H9 (cell line): Measurements from ENCODE around the gene SLC37A2. TPM values are rescaled to one million over a fixed set of nuclear protein-coding genes. Genes with fewer than 3 reads are reported as not detected.

Experiments used
- DNase-seq: peaks from one replicate; pipeline ENCODE4 v3.0.0-alpha.2; 2017
- H2AFZ ChIP-seq: one replicate; pipeline ENCODE4 v1.6.1; 2013; ENCODE audit warnings: mild to moderate bottlenecking, low read length, control low read depth, moderate library complexity
- H2AK5ac ChIP-seq: 2 replicates; pipeline ENCODE4 v1.6.1; 2013; ENCODE audit warnings: low read length, control low read depth, mixed read lengths; ENCODE audit not compliant: insufficient read length
- H2BK120ac ChIP-seq: one replicate; pipeline ENCODE4 v1.6.1; 2013; ENCODE audit warnings: low read depth, mild to moderate bottlenecking, low read length, control low read depth, inconsistent platforms; ENCODE audit not compliant: poor library complexity, severe bottlenecking
- H2BK12ac ChIP-seq: 2 replicates; pipeline ENCODE4 v1.6.1; 2013; ENCODE audit warnings: low read length, control low read depth, mixed read lengths, low read depth; ENCODE audit not compliant: insufficient read length
- H2BK15ac ChIP-seq: 2 replicates; pipeline ENCODE4 v1.6.1; 2013; ENCODE audit warnings: low read depth, low read length, control low read depth
- H2BK20ac ChIP-seq: one replicate; pipeline ENCODE4 v1.6.1; 2013; ENCODE audit warnings: low read depth, mild to moderate bottlenecking, low read length, control low read depth, inconsistent platforms; ENCODE audit not compliant: poor library complexity, severe bottlenecking
- H2BK5ac ChIP-seq: 2 replicates; pipeline ENCODE4 v1.6.1; 2013; ENCODE audit warnings: low read length, control low read depth, mixed read lengths; ENCODE audit not compliant: insufficient read length
- H3K14ac ChIP-seq: 2 replicates; pipeline ENCODE4 v1.6.1; 2013; ENCODE audit warnings: low read length, control low read depth; ENCODE audit not compliant: insufficient read depth
- H3K18ac ChIP-seq: 2 replicates; pipeline ENCODE4 v1.6.1; 2013; ENCODE audit warnings: low read depth, mild to moderate bottlenecking, mixed read lengths, low read length, control low read depth; ENCODE audit not compliant: insufficient read length
- H3K23ac ChIP-seq: 2 replicates; pipeline ENCODE4 v1.6.1; 2013; ENCODE audit warnings: low read length, control low read depth, mixed read lengths, low read depth; ENCODE audit not compliant: insufficient read length
- H3K23me2 ChIP-seq: 2 replicates; pipeline ENCODE4 v1.6.1; 2013; ENCODE audit warnings: low read depth, mild to moderate bottlenecking, mixed read lengths, low read length, control low read depth; ENCODE audit not compliant: insufficient read length, poor library complexity, severe bottlenecking
- H3K27ac ChIP-seq: 2 replicates; pipeline ENCODE4 v1.5.1; 2013; ENCODE audit warnings: low read length, control low read depth, mixed read lengths, low read depth; ENCODE audit not compliant: insufficient read length
- H3K27me3 ChIP-seq: 2 replicates; pipeline ENCODE4 v1.6.1; 2013; ENCODE audit warnings: low read length, control low read depth, inconsistent platforms; ENCODE audit not compliant: insufficient read depth
- H3K4ac ChIP-seq: 2 replicates; pipeline ENCODE4 v1.6.1; 2013; ENCODE audit warnings: low read depth, mild to moderate bottlenecking, control low read depth, inconsistent platforms, low read length, moderate library complexity
- H3K4me1 ChIP-seq: 2 replicates; pipeline ENCODE4 v1.6.1; 2013; ENCODE audit warnings: low read length, control low read depth, inconsistent platforms; ENCODE audit not compliant: insufficient read depth
- H3K4me2 ChIP-seq: 2 replicates; pipeline ENCODE4 v1.6.1; 2013; ENCODE audit warnings: low read length, control low read depth, mixed read lengths; ENCODE audit not compliant: insufficient read length, insufficient read depth
- H3K56ac ChIP-seq: 2 replicates; pipeline ENCODE4 v1.6.1; 2013; ENCODE audit warnings: low read depth, mild to moderate bottlenecking, mixed read lengths, low read length, control low read depth; ENCODE audit not compliant: insufficient read length
- H3K79me1 ChIP-seq: 2 replicates; pipeline ENCODE4 v1.6.1; 2013; ENCODE audit warnings: low read depth, mild to moderate bottlenecking, moderate library complexity, low read length, control low read depth, inconsistent platforms; ENCODE audit not compliant: insufficient read depth, poor library complexity, severe bottlenecking
- H3K79me2 ChIP-seq: 2 replicates; pipeline ENCODE4 v1.6.1; 2013; ENCODE audit warnings: low read length, control low read depth, inconsistent platforms; ENCODE audit not compliant: insufficient read depth
- H3K9ac ChIP-seq: 2 replicates; pipeline ENCODE4 v1.6.1; 2013; ENCODE audit warnings: low read length, control low read depth, mixed read lengths; ENCODE audit not compliant: insufficient read length; ENCODE audit errors: extremely low read depth
- H3K9me3 ChIP-seq: one replicate; pipeline ENCODE4 v1.6.1; 2013; ENCODE audit warnings: low read depth, low read length, inconsistent platforms; ENCODE audit not compliant: control insufficient read depth
- H3T11ph ChIP-seq: one replicate; pipeline ENCODE4 v1.6.1; 2013; ENCODE audit warnings: mild to moderate bottlenecking, low read length, control low read depth, inconsistent platforms
- H4K20me1 ChIP-seq: one replicate; pipeline ENCODE4 v1.6.1; 2013; ENCODE audit not compliant: control insufficient read depth, insufficient read length, insufficient read depth
- H4K5ac ChIP-seq: 2 replicates; pipeline ENCODE4 v1.6.1; 2013; ENCODE audit warnings: low read depth, mild to moderate bottlenecking, mixed read lengths, low read length, control low read depth; ENCODE audit not compliant: insufficient read length
- H4K8ac ChIP-seq: replicated peaks from 2 replicates; pipeline ENCODE4 v1.6.1; 2013; ENCODE audit warnings: low read length, control low read depth, mixed read lengths, low read depth; ENCODE audit not compliant: insufficient read length
- H4K91ac ChIP-seq: 2 replicates; pipeline ENCODE4 v1.6.1; 2013; ENCODE audit warnings: low read depth, mild to moderate bottlenecking, moderate library complexity, mixed read lengths, low read length, control low read depth; ENCODE audit not compliant: insufficient read length
- H3K27ac Mint-ChIP-seq, 3 experiments: 2 replicates in 2 of 3; 3 replicates in 1 of 3; pipeline ENCODE4 v1.8.0; 2020 to 2021; ENCODE audit warnings: mixed read lengths in 3 of 3, mild to moderate bottlenecking in 1 of 3, moderate library complexity in 1 of 3
- H3K27me3 Mint-ChIP-seq: 2 replicates; pipeline ENCODE4 v1.8.0; 2021; ENCODE audit warnings: low read depth, mild to moderate bottlenecking, moderate library complexity, mixed read lengths
- H3K36me3 Mint-ChIP-seq, 3 experiments: 2 replicates in 2 of 3; 3 replicates in 1 of 3; pipeline ENCODE4 v1.8.0; 2020 to 2021; ENCODE audit warnings: low read depth in 3 of 3, mixed read lengths in 3 of 3; ENCODE audit not compliant: insufficient read depth in 1 of 3
- H3K4me1 Mint-ChIP-seq, 2 experiments: 2 replicates each; pipeline ENCODE4 v1.8.0; 2020; ENCODE audit warnings: mixed read lengths in 2 of 2
- H3K4me3 Mint-ChIP-seq, 2 experiments: 2 replicates in 1 of 2; 3 replicates in 1 of 2; pipeline ENCODE4 v1.8.0; 2020 to 2021; ENCODE audit warnings: mild to moderate bottlenecking in 2 of 2, mixed read lengths in 2 of 2, moderate library complexity in 1 of 2
- H3K9me3 Mint-ChIP-seq, 2 experiments: 2 replicates in 1 of 2; 3 replicates in 1 of 2; pipeline ENCODE4 v1.8.0; 2020; ENCODE audit warnings: mild to moderate bottlenecking in 2 of 2, mixed read lengths in 2 of 2, moderate library complexity in 1 of 2
- WGBS: extraction: QIAGEN DNeasy Blood & Tissue Kit; methylation state at CpG from one replicate; pipeline ENCODE4 v1.1.7; 2013; ENCODE audit warnings: missing lambda C conversion rate, low lambda C conversion rate, mixed read lengths; ENCODE audit not compliant: insufficient read length; ENCODE audit errors: extremely low coverage; 5-methylcytosine and 5-hydroxymethylcytosine counted together
- total RNA-seq: library from RNA; stranded (reverse); gene quantifications from 2 replicates; pipeline ENCODE4 v1.2.1, GENCODE V29; 2021
- TF ChIP-seq, protein P1 (sequence below): fragments of 200-600 bp; sonication (generic); conservative IDR thresholded peaks from 3 replicates; pipeline ENCODE4 v1.8.0; 2021; ENCODE audit warnings: antibody characterized with exemption, mild to moderate bottlenecking

Gene SLC37A2
- total RNA-seq, 1 experiment from 2014 or later = 1.2 TPM

DNA sequence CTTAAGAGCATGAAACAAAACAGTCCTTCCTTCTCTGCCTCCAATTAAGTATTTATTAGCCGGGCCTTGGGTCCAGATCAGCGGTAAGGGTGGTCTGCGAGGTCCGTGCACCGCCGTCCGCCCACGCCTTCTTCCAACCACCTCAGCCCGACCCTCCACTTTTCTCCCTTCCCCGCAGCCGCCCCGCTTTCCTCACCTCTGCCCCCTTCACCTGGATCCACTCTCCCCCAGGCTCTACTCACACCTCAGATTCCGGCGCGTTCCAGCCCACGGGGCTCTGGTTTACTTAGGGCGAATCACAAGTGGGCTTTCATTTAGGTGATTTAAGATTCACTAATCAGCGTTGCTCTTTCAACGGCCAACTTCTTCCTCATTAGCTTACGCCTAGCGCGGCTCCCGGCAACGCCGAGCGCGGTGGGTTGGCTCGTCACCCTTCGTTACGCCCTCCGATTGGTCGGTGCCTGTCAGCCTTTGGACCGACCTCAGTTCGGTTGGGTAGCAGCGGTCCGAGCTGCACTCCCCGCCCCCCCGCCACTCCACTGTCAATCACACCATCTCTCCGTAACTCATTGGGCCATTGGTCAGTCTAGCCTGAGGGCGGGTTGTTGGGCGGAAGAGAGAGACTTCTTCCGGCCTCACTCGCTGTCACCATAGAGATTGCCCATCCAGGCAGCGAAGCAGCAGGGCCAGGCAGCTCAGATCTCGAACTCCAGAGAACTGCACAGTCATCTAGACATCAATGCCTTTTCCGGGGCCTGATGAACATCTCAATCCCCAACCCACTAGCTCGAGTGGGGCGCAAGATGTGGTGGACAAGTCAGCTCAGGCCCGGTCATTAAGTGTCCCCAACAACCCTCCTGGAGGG is 48.5 kb downstream of the SLC37A2 start, which contains the start of gene TMEM218:
Gene TMEM218 (minus strand): TSS at position 284 of the 865 bp plus-strand sequence. CDS start 9,385 bp downstream, outside the sequence.
- H3K9me3 Mint-ChIP-seq = peaks cover 8 to 9% of the 10 kb centered on the region in 2 experiments
- H2AK5ac ChIP-seq = no peak within 1 kb of the TSS
- no peaks in the 10 kb centered on the region for H3K79me1 ChIP-seq
- H3K23me2 ChIP-seq = peaks cover 3% of the 10 kb centered on the region
- H2BK12ac ChIP-seq = no peak within 1 kb of the TSS
- H3K56ac ChIP-seq = no peak within 1 kb of the TSS
- no peak within 1 kb of the TSS for H2BK120ac ChIP-seq
- H3K4ac ChIP-seq = no peak within 1 kb of the TSS
- no peaks in the 10 kb centered on the region for H4K20me1 ChIP-seq
- peak within 1 kb of the TSS; percentile 93 to 98 (median 95) for H3K27ac Mint-ChIP-seq
- DNase-seq = peak; percentile 100
- H3K4me3 Mint-ChIP-seq = peak within 1 kb of the TSS; percentile 90 to 100
- no peak within 1 kb of the TSS for H3K23ac ChIP-seq
- no peak within 1 kb of the TSS for H4K91ac ChIP-seq
- TF ChIP-seq, protein P1, sequence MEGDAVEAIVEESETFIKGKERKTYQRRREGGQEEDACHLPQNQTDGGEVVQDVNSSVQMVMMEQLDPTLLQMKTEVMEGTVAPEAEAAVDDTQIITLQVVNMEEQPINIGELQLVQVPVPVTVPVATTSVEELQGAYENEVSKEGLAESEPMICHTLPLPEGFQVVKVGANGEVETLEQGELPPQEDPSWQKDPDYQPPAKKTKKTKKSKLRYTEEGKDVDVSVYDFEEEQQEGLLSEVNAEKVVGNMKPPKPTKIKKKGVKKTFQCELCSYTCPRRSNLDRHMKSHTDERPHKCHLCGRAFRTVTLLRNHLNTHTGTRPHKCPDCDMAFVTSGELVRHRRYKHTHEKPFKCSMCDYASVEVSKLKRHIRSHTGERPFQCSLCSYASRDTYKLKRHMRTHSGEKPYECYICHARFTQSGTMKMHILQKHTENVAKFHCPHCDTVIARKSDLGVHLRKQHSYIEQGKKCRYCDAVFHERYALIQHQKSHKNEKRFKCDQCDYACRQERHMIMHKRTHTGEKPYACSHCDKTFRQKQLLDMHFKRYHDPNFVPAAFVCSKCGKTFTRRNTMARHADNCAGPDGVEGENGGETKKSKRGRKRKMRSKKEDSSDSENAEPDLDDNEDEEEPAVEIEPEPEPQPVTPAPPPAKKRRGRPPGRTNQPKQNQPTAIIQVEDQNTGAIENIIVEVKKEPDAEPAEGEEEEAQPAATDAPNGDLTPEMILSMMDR = no peak
- H3K9me3 ChIP-seq = no peaks in the 10 kb centered on the region
- H3K4me2 ChIP-seq = peak within 1 kb of the TSS; percentile 81
- peaks cover 8 to 25% (median 9%) of the 10 kb centered on the region in 3 experiments for H3K36me3 Mint-ChIP-seq
- peak within 1 kb of the TSS; percentile 76 for H3K9ac ChIP-seq
- H3K18ac ChIP-seq = no peak within 1 kb of the TSS
- no peaks in the 10 kb centered on the region for H3K27me3 ChIP-seq
- no peak within 1 kb of the TSS for H2AFZ ChIP-seq
- no peak within 1 kb of the TSS for H2BK20ac ChIP-seq
- H4K8ac ChIP-seq = no peak within 1 kb of the TSS
- peak within 1 kb of the TSS; percentile 47; the same call in 1 of the 2 replicates for H3K14ac ChIP-seq
- H4K5ac ChIP-seq = no peak within 1 kb of the TSS
- H3K4me1 ChIP-seq = no peaks in the 10 kb centered on the region
- peaks cover 12% of the 10 kb centered on the region for H3K27me3 Mint-ChIP-seq
- no peak within 1 kb of the TSS for H3K27ac ChIP-seq
- H3K79me2 ChIP-seq = no peaks in the 10 kb centered on the region
- H2BK5ac ChIP-seq = no peak within 1 kb of the TSS
- H2BK15ac ChIP-seq = no peak within 1 kb of the TSS
- no CpG with 5 or more reads among the region's 49 CpGs for WGBS
- H3K4me1 Mint-ChIP-seq = peaks cover 8 to 16% of the 10 kb centered on the region in 2 experiments
- no peak within 1 kb of the TSS for H3T11ph ChIP-seq
